ENCODE data around the gene DHX16. TPM values are rescaled to one million over a fixed set of nuclear protein-coding genes. Genes with fewer than 3 reads are reported as not detected.

The DHX16 gene
- total and polyA plus RNA-seq, 9 of the 15 experiments (the other 6 are each of a cell fraction or from before 2014, with no cell fraction given), result 14.6 to 66.1 (median 47.5) TPM

DNA sequence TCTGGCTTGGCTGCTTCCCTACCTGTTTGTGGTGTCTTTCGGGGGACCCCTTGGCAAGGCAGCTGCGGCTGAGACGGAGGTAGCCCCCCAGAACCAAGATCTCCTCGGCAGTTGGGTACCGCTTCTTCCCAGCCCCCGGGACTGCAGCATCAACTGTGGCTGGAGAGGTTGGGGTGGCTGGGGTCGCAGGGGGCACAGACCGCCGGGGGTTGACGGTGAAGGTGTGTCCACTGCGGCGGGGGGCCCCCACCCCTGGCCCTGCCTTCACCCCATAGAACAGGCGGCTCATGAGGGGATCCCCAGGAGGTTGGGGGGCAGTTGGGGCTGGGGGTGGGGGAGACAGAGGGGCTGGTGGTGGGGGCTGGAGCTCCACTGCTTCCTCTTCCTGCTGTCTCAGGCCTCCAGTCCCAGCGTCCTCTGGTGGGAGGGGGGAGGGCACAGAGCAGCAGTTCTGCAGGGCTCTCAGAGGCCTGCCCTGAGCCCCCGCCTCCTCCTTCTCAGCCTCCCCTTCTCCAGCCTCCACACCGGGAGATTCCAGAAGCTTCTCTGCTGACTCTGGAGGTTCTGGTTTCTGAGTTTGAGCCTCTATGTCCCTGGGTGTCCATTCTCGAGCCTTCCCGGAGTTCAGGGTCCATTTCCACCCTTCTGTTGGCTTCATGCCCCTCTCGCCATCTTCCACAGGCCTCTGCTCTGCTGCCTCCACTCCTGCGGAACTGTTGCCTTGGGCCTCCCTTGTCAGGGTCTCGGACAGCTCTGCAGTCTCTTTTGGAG lies 11.8 kb upstream of the DHX16 start (continued):
- no peak for TF ChIP-seq CBX1 (IDR thresholded peaks at IDR 0.05; ENCODE audit: low read depth)
- TF ChIP-seq, protein P1, sequence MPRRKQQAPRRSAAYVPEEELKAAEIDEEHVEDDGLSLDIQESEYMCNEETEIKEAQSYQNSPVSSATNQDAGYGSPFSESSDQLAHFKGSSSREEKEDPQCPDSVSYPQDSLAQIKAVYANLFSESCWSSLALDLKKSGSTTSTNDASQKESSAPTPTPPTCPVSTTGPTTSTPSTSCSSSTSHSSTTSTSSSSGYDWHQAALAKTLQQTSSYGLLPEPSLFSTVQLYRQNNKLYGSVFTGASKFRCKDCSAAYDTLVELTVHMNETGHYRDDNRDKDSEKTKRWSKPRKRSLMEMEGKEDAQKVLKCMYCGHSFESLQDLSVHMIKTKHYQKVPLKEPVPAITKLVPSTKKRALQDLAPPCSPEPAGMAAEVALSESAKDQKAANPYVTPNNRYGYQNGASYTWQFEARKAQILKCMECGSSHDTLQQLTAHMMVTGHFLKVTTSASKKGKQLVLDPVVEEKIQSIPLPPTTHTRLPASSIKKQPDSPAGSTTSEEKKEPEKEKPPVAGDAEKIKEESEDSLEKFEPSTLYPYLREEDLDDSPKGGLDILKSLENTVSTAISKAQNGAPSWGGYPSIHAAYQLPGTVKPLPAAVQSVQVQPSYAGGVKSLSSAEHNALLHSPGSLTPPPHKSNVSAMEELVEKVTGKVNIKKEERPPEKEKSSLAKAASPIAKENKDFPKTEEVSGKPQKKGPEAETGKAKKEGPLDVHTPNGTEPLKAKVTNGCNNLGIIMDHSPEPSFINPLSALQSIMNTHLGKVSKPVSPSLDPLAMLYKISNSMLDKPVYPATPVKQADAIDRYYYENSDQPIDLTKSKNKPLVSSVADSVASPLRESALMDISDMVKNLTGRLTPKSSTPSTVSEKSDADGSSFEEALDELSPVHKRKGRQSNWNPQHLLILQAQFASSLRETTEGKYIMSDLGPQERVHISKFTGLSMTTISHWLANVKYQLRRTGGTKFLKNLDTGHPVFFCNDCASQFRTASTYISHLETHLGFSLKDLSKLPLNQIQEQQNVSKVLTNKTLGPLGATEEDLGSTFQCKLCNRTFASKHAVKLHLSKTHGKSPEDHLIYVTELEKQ (CRISPR knock-in tag; IDR thresholded peaks at IDR 0.05), result no peak
- no peak for TF ChIP-seq MXD1 (CRISPR knock-in tag; IDR thresholded peaks at IDR 0.05; ENCODE audit: borderline replicate concordance, poor library complexity, severe bottlenecking)
- no peak for TF ChIP-seq POLR3G (IDR thresholded peaks at IDR 0.05; ENCODE audit: extremely low read depth, insufficient read length, insufficient replicate concordance)
- TF ChIP-seq DLX4 (CRISPR knock-in tag; IDR thresholded peaks at IDR 0.05), result no peak
- TF ChIP-seq ZFP1 (CRISPR knock-in tag; IDR thresholded peaks at IDR 0.05), result no peak
- no peak for TF ChIP-seq WHSC1 (IDR thresholded peaks at IDR 0.05; ENCODE audit: low read length)
- TF ChIP-seq FOXJ2 (tag; IDR thresholded peaks at IDR 0.05), result no peak
- no peak for TF ChIP-seq ZNF445 (CRISPR knock-in tag; IDR thresholded peaks at IDR 0.05; ENCODE audit: low read depth)
- TF ChIP-seq SIN3A (IDR thresholded peaks at IDR 0.05; ENCODE audit: borderline replicate concordance in 2 of 2, control insufficient read depth in 1 of 2, low read depth in 2 of 2, low read length in 2 of 2), result peak; percentile 16 to 34; a peak in 1 of 4 replicates
- no peak for TF ChIP-seq FOXJ3 (CRISPR knock-in tag; IDR thresholded peaks at IDR 0.05)
- no peak for TF ChIP-seq CEBPZ (IDR thresholded peaks at IDR 0.05; ENCODE audit: borderline replicate concordance, low read depth, low read length)
- TF ChIP-seq CEBPG (CRISPR knock-in tag; IDR thresholded peaks at IDR 0.05), result no peak
- no peak for TF ChIP-seq CEBPG (tag; conservative IDR thresholded peaks at IDR 0.05 in 1 of 2, IDR thresholded peaks at IDR 0.05 in 1 of 2)
- TF ChIP-seq HLTF (IDR thresholded peaks at IDR 0.05), result no peak
- no peak for TF ChIP-seq CHD4 (IDR thresholded peaks at IDR 0.05; ENCODE audit: insufficient read depth, insufficient replicate concordance, low read depth, low read length, poor library complexity, severe bottlenecking)
- no peak for TF ChIP-seq KLF1 (tag; IDR thresholded peaks at IDR 0.05)

Measured in K562 (cell line).